B cell (primary cell): ENCODE data around the gene CTPS1. TPM values are rescaled to one million over a fixed set of nuclear protein-coding genes. Genes with fewer than 3 reads are reported as not detected.

ENCODE experiments used
- ATAC-seq: fragments of 200-7000 bp; cut with Tn5 transposase; one replicate; pipeline ENCODE4 v1.10.0; 2021; ENCODE audit warnings: low read depth, mild to moderate bottlenecking, moderate number of reproducible peaks, moderate library complexity
- CTCF ChIA-PET: fragments of 350-600 bp; sonication (Branson Sonifier 250); formaldehyde crosslinking; loops from one replicate; lab custom pipeline; 2021; ENCODE audit warnings: antibody characterized with exemption, inconsistent platforms; lab: Charles Lee
- POLR2A ChIA-PET: fragments of 350-600 bp; sonication (Branson Sonifier 250); formaldehyde crosslinking; loops from one replicate; lab custom pipeline; 2021; ENCODE audit warnings: antibody characterized with exemption; lab: Charles Lee
- DNase-seq: peaks from one replicate; pipeline ENCODE4 v3.0.0; 2013
- H2AFZ ChIP-seq: 2 replicates; pipeline ENCODE4 v1.6.1; 2012; ENCODE audit warnings: mild to moderate bottlenecking, low read depth, low read length; ENCODE audit not compliant: insufficient read depth, poor library complexity, severe bottlenecking
- H3K27ac ChIP-seq, 2 donors: 1 replicate in 1 of 2; 2 replicates in 1 of 2; pipeline ENCODE4 v1.5.1; 2012 to 2013; ENCODE audit warnings: low read length in 2 of 2, mild to moderate bottlenecking in 2 of 2, moderate library complexity in 1 of 2
- H3K27me3 ChIP-seq, 4 experiments: fragments of 200-600 bp in 1 of 4; sonication (generic) in 1 of 4; replicated peaks in 1 of 4; 1 replicate in 2 of 4; 2 replicates in 2 of 4; pipeline versions ENCODE4 v1.6.1 to v1.7.0; 2013 to 2016; ENCODE audit warnings: low read length in 3 of 4, mild to moderate bottlenecking in 2 of 4, mixed read lengths in 1 of 4, moderate library complexity in 1 of 4; ENCODE audit not compliant: insufficient read depth in 4 of 4, control insufficient read depth in 3 of 4; ENCODE audit errors: control extremely low read depth in 1 of 4
- H3K36me3 ChIP-seq, 2 experiments: replicated peaks in 1 of 2; 1 replicate in 1 of 2; 2 replicates in 1 of 2; pipeline versions ENCODE4 v1.6.1 to v1.7.1; 2013; ENCODE audit warnings: low read length in 1 of 2; ENCODE audit not compliant: insufficient read depth in 2 of 2, control insufficient read depth in 1 of 2; ENCODE audit errors: control extremely low read depth in 1 of 2, extremely low read depth in 1 of 2
- H3K4me1 ChIP-seq, 2 donors: fragments of 200-600 bp in 1 of 2; sonication (generic) in 1 of 2; 1 replicate in 1 of 2; 2 replicates in 1 of 2; pipeline versions ENCODE4 v1.5.1 to v1.6.1; 2013 to 2017; ENCODE audit warnings: low read length in 2 of 2; ENCODE audit not compliant: control insufficient read depth in 2 of 2, insufficient read depth in 2 of 2
- H3K4me2 ChIP-seq: replicated peaks from 2 replicates; pipeline ENCODE3; 2012; ENCODE audit warnings: mild to moderate bottlenecking, low read depth, low read length; ENCODE audit not compliant: poor library complexity, severe bottlenecking
- H3K4me3 ChIP-seq, 5 experiments: fragments of 200-600 bp in 1 of 5; sonication (generic) in 1 of 5; 1 replicate in 3 of 5; 2 replicates in 2 of 5; pipeline versions ENCODE4 v1.5.1 to v1.7.0; 2011 to 2016; ENCODE audit warnings: low read length in 4 of 5, mild to moderate bottlenecking in 4 of 5, low read depth in 2 of 5, control low read depth in 1 of 5, moderate library complexity in 1 of 5; ENCODE audit not compliant: insufficient read depth in 1 of 5; ENCODE audit errors: control extremely low read depth in 1 of 5, extremely low read depth in 1 of 5
- H3K79me2 ChIP-seq: fragments of 200-600 bp; sonication (generic); one replicate; pipeline ENCODE4 v1.6.0; 2016; ENCODE audit warnings: low read length; ENCODE audit not compliant: control insufficient read depth, insufficient read depth
- H3K9ac ChIP-seq: fragments of 200-600 bp; sonication (generic); 2 replicates; pipeline ENCODE4 v1.6.1; 2017; ENCODE audit warnings: mild to moderate bottlenecking, low read length, moderate library complexity
- H3K9me3 ChIP-seq, 3 donors: one replicate each; pipeline versions ENCODE4 v1.6.1 to v1.7.1; 2013; ENCODE audit warnings: low read length in 2 of 3; ENCODE audit not compliant: control insufficient read depth in 2 of 3, insufficient read depth in 1 of 3; ENCODE audit errors: control extremely low read depth in 1 of 3
- H4K20me1 ChIP-seq: 2 replicates; pipeline ENCODE4 v1.6.0; 2012; ENCODE audit warnings: mild to moderate bottlenecking, low read length; ENCODE audit not compliant: insufficient read depth, control insufficient read depth, poor library complexity, severe bottlenecking
- H3K27ac Mint-ChIP-seq: one replicate; pipeline ENCODE4 v1.8.0; 2021; ENCODE audit warnings: mixed read lengths
- H3K27me3 Mint-ChIP-seq: one replicate; pipeline ENCODE4 v1.8.0; 2021; ENCODE audit warnings: mixed read lengths
- H3K4me1 Mint-ChIP-seq: one replicate; pipeline ENCODE4 v1.8.0; 2021; ENCODE audit warnings: mixed read lengths
- H3K4me3 Mint-ChIP-seq: one replicate; pipeline ENCODE4 v1.8.0; 2021; ENCODE audit warnings: mixed read lengths
- H3K9me3 Mint-ChIP-seq: one replicate; pipeline ENCODE4 v1.8.0; 2022; ENCODE audit warnings: mixed read lengths; ENCODE audit not compliant: insufficient read depth
- EZH2 ChIP-seq: IDR thresholded peaks from 2 replicates; pipeline ENCODE4 v1.6.1; 2012; ENCODE audit warnings: borderline replicate concordance, low read depth, mild to moderate bottlenecking, moderate library complexity, low read length; ENCODE audit not compliant: insufficient read depth, poor library complexity, severe bottlenecking
- WGBS: methylation state at CpG from one replicate; pipeline ENCODE4 v1.1.5; 2013; ENCODE audit warnings: missing lambda C conversion rate; ENCODE audit not compliant: insufficient coverage; 5-methylcytosine and 5-hydroxymethylcytosine counted together
- intact Hi-C: fragments of 100-400 bp; cut with micrococcal nuclease; formaldehyde crosslinking; loops from one replicate; pipeline ENCODE4 v1.10.0; 2022
- polyA plus RNA-seq: library from polyadenylated mRNA; depleted of rRNA; stranded (reverse); fragments of >200 nt; gene quantifications from 2 replicates; pipeline ENCODE4 v1.2.3, GENCODE V29; 2012
- total RNA-seq, 2 donors: library from RNA; stranded (reverse); fragments of 120-200 nt in 1 of 2; gene quantifications; 1 replicate in 1 of 2; 2 replicates in 1 of 2; pipeline versions ENCODE4 v1.2.3 to v1.2.4, GENCODE V29; 2013 to 2022
- TF ChIP-seq, protein P1 (sequence below): fragments of 200-600 bp; IDR thresholded peaks from one replicate; pipeline ENCODE4 v1.8.0; 2022; ENCODE audit warnings: antibody characterized with exemption, mild to moderate bottlenecking

CTPS1 gene
- total and polyA plus RNA-seq, 2 donors (not counting 1 experiment from before 2014, with no cell fraction given) = 9.2 to 17.9 TPM

GRCh38 chr1:40977716-40978115, 1.8 kb upstream of the CTPS1 start:
- ChIA-PET CTCF (interaction anchor here (0.7 kb wide), 1 partner anchor 113 kb away, joined by 3 read pairs; no protein-coding TSS in a partner anchor), POLR2A (no interaction called here)

GRCh38 chr1:40978886-40979240, 633 bp upstream of the CTPS1 start:
- Histone ChIP-seq H4K20me1 (no peaks in the 10 kb centered on the region), H3K79me2 (peaks cover 38% of the 10 kb centered on the region), H3K4me1 (peaks cover 13 to 18% of the 10 kb centered on the region in 2 donors), H2AFZ (peak overlapping the region; percentile 100), H3K36me3 (peaks cover 0 to 3% of the 10 kb centered on the region in 2 experiments), H3K9me3 (no peaks in the 10 kb centered on the region), H3K4me3 (peak overlapping the region; percentile 2 to 89 (median 82)), H3K27me3 (no peaks in the 10 kb centered on the region), H3K9ac (peak overlapping the region; percentile 81), H3K4me2 (peak overlapping the region; percentile 87), H3K27ac (peak overlapping the region; percentile 82 to 87)
- intact Hi-C loops = loop anchor here (1.0 to 5.0 kb wide), 3 partner anchors 24 to 312 kb away; partner anchors contain the start of genes CITED4 and RIMS3
- no peak for TF ChIP-seq EZH2
- TF ChIP-seq, protein P1, sequence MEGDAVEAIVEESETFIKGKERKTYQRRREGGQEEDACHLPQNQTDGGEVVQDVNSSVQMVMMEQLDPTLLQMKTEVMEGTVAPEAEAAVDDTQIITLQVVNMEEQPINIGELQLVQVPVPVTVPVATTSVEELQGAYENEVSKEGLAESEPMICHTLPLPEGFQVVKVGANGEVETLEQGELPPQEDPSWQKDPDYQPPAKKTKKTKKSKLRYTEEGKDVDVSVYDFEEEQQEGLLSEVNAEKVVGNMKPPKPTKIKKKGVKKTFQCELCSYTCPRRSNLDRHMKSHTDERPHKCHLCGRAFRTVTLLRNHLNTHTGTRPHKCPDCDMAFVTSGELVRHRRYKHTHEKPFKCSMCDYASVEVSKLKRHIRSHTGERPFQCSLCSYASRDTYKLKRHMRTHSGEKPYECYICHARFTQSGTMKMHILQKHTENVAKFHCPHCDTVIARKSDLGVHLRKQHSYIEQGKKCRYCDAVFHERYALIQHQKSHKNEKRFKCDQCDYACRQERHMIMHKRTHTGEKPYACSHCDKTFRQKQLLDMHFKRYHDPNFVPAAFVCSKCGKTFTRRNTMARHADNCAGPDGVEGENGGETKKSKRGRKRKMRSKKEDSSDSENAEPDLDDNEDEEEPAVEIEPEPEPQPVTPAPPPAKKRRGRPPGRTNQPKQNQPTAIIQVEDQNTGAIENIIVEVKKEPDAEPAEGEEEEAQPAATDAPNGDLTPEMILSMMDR = no peak
- ATAC-seq (no peak), DNase-seq (no peak)
- Mint-ChIP-seq H3K4me1 (peaks cover 15% of the 10 kb centered on the region), H3K27ac (peak overlapping the region; percentile 94), H3K4me3 (peak overlapping the region; percentile 89), H3K27me3 (no peaks in the 10 kb centered on the region), H3K9me3 (no peaks in the 10 kb centered on the region)
- ChIA-PET CTCF (interaction anchor here (0.6 to 1.1 kb wide), 2 partner anchors 20 to 25 kb away, joined by 3 to 5 read pairs; no protein-coding TSS in a partner anchor), POLR2A (interaction anchor here (0.6 kb wide), 1 partner anchor 116 kb away, joined by 3 read pairs; no protein-coding TSS in a partner anchor)
- whole genome bisulfite sequencing = 48% methylated on average over 17 of the region's 17 CpGs

More at GRCh38 chr1:40977716-40978115, 1.8 kb upstream of the CTPS1 start:
- ATAC-seq = no peak
- H3K27ac ChIP-seq = no peak overlapping the region
- no peak overlapping the region for H3K4me3 ChIP-seq
- H3K36me3 ChIP-seq = no peaks in the 10 kb centered on the region
- Mint-ChIP-seq H3K4me1 (peaks cover 15% of the 10 kb centered on the region), H3K27ac (no peak overlapping the region), H3K27me3 (no peaks in the 10 kb centered on the region), H3K4me3 (no peak overlapping the region), H3K9me3 (no peaks in the 10 kb centered on the region)
- H3K4me2 ChIP-seq = no peak overlapping the region
- H2AFZ ChIP-seq = no peak overlapping the region
- intact Hi-C loops = loop anchor here (5.0 kb wide), 1 partner anchor 310 kb away; the partner anchor contains the start of gene RIMS3
- peaks cover 27% of the 10 kb centered on the region for H3K79me2 ChIP-seq
- H3K9ac ChIP-seq = no peak overlapping the region
- no peaks in the 10 kb centered on the region for H3K27me3 ChIP-seq
- DNase-seq = no peak
- H3K9me3 ChIP-seq = no peaks in the 10 kb centered on the region
- peaks cover 13 to 18% of the 10 kb centered on the region in 2 donors for H3K4me1 ChIP-seq
- no peaks in the 10 kb centered on the region for H4K20me1 ChIP-seq
- WGBS = no CpG with 5 or more reads among the region's 1 CpG
- TF ChIP-seq, protein P1 = no peak
- TF ChIP-seq EZH2 = no peak
